GM19397 (cell line): ENCODE results near the gene STEAP1.
"Not testable (repeated sequence)": the region's sequence is repeated elsewhere in the genome, so short reads cannot be mapped to it uniquely, and the experiment has no call there.

Source experiments
- ATAC-seq: cut with Tn5 transposase; IDR thresholded peaks from one replicate; pipeline ENCODE4 v1.9.1; 2021; ENCODE audit warnings: mild to moderate bottlenecking, moderate library complexity; ENCODE audit not compliant: unreplicated experiment

Gene STEAP1

GRCh38 chr7:90153943-90154771, at the start of gene STEAP1:
Gene STEAP1, plus strand, starts transcription at chr7:90154469. Its CDS starts 5,320 bp downstream, at chr7:90159789.
- ATAC-seq = peak; percentile 98

GRCh38 chr7:90114972-90115371, 39.3 kb upstream of the STEAP1 start:
- not testable (repeated sequence) for ATAC-seq

- ATAC-seq = not testable (repeated sequence)
These were observed 35.6 kb upstream of the STEAP1 start for GRCh38 chr7:90118551-90119177.

- no peak for ATAC-seq
These were observed 34.9 kb upstream of the STEAP1 start for GRCh38 chr7:90119178-90119971.

- not testable (repeated sequence) for ATAC-seq
These were observed 34.1 kb upstream of the STEAP1 start for GRCh38 chr7:90120205-90120604.

GRCh38 chr7:90131746-90132145, 22.5 kb upstream of the STEAP1 start:
- ATAC-seq = not testable (repeated sequence)

GRCh38 chr7:90147079-90147960, 6.9 kb upstream of the STEAP1 start:
- ATAC-seq = not testable (repeated sequence)

GRCh38 chr7:90149428-90149827, 4.8 kb upstream of the STEAP1 start:
- not testable (repeated sequence) for ATAC-seq

- not testable (repeated sequence) for ATAC-seq
These were observed 2.4 kb upstream of the STEAP1 start for GRCh38 chr7:90151884-90152283.

- not testable (repeated sequence) for ATAC-seq
These were observed 1.5 kb upstream of the STEAP1 start for GRCh38 chr7:90152642-90153253.

GRCh38 chr7:90155206-90155605, 937 bp downstream of the STEAP1 start:
- no peak for ATAC-seq

GRCh38 chr7:90157331-90157730, 3.1 kb downstream of the STEAP1 start:
- ATAC-seq = not testable (repeated sequence)

- not testable (repeated sequence) for ATAC-seq
These were observed 3.6 kb downstream of the STEAP1 start for GRCh38 chr7:90157761-90158350.

- no peak for ATAC-seq
These were observed 9.3 kb downstream of the STEAP1 start for GRCh38 chr7:90163534-90163933.

- ATAC-seq = no peak
These were observed 11.5 kb downstream of the STEAP1 start for GRCh38 chr7:90165724-90166123.

GRCh38 chr7:90166153-90166552, 11.9 kb downstream of the STEAP1 start:
- no peak for ATAC-seq

- no peak for ATAC-seq
These were observed 13.1 kb downstream of the STEAP1 start for GRCh38 chr7:90167361-90167760.

- ATAC-seq = no peak
These were observed 15.6 kb downstream of the STEAP1 start for GRCh38 chr7:90169891-90170290.

GRCh38 chr7:90172121-90172520, 17.9 kb downstream of the STEAP1 start:
- ATAC-seq = no peak

- no peak for ATAC-seq
These were observed 18.4 kb downstream of the STEAP1 start for GRCh38 chr7:90172624-90173023.
